A549 (cell line): ENCODE measurements around the gene HABP2. TPM values are rescaled to one million over a fixed set of nuclear protein-coding genes. Genes with fewer than 3 reads are reported as not detected.

Experiments
- ATAC-seq, 2 experiments: fragments of 200-7000 bp in 1 of 2; fragments of >200 bp in 1 of 2; cut with Nextera tagmentation in 1 of 2; cut with Tn5 transposase in 1 of 2; 3 replicates each; pipeline versions ENCODE4 v1.8.0 to v1.9.1; 2018 to 2020; ENCODE audit warnings: mild to moderate bottlenecking in 1 of 2, moderate library complexity in 1 of 2
- CTCF ChIA-PET: fragments of 300-600 bp; sonication (Branson Sonifier 250); formaldehyde crosslinking; extraction: SDS; loops from one replicate; lab custom pipeline; 2021; ENCODE audit warnings: antibody characterized with exemption, inconsistent platforms; lab: Yijun Ruan, JAX
- POLR2A ChIA-PET: fragments of 350-600 bp; formaldehyde crosslinking; extraction: SDS; loops from one replicate; lab custom pipeline; 2021; ENCODE audit warnings: antibody characterized with exemption, inconsistent platforms; lab: Yijun Ruan, JAX
- DNase-seq, 2 experiments: peaks; one replicate each; pipeline versions ENCODE4 v3.0.0 to v3.0.0-alpha.2; 2011 to 2016; ENCODE audit warnings: low read depth in 1 of 2, low spot score in 1 of 2
- FAIRE-seq: peaks from 2 replicates; lab custom pipeline; 2011; peaks lifted over from hg19 to GRCh38; lab: Jason Lieb, UNC
- H3K27ac ChIP-seq, 2 experiments: fragments of >200 bp; sonication (Bioruptor Twin); formaldehyde crosslinking; 3 replicates each; pipeline ENCODE4 v1.5.1; 2016 to 2017
- H3K4me1 ChIP-seq: fragments of >200 bp; sonication (Bioruptor Twin); formaldehyde crosslinking; 3 replicates; pipeline ENCODE4 v1.6.1; 2016
- H3K4me2 ChIP-seq: fragments of >200 bp; sonication (Bioruptor Twin); formaldehyde crosslinking; 3 replicates; pipeline ENCODE4 v1.6.1; 2016
- H3K4me3 ChIP-seq: fragments of >200 bp; sonication (Bioruptor Twin); formaldehyde crosslinking; 3 replicates; pipeline ENCODE4 v1.5.1; 2016
- H3K9me3 ChIP-seq: fragments of >200 bp; sonication (Bioruptor Twin); formaldehyde crosslinking; 3 replicates; pipeline ENCODE4 v1.6.1; 2016
- FOSB ChIP-seq: fragments of 250-450 bp; sonication (Bioruptor Pico); IDR thresholded peaks from 2 replicates; pipeline ENCODE4 v1.5.0; 2020; ENCODE audit warnings: mild to moderate bottlenecking, moderate library complexity
- HEYL ChIP-seq: fragments of 250-450 bp; sonication (Bioruptor Pico); IDR thresholded peaks from 2 replicates; pipeline ENCODE4 v1.8.0; 2021; ENCODE audit warnings: mild to moderate bottlenecking, moderate library complexity
- HOXB13 ChIP-seq: fragments of 250-450 bp; sonication (Bioruptor Pico); IDR thresholded peaks from 2 replicates; pipeline ENCODE4 v1.5.0; 2020; ENCODE audit warnings: low read depth, mild to moderate bottlenecking, moderate library complexity
- HOXB5 ChIP-seq: fragments of 250-450 bp; sonication (Bioruptor Pico); IDR thresholded peaks from 2 replicates; pipeline ENCODE4 v1.5.0; 2020; ENCODE audit warnings: mild to moderate bottlenecking, moderate library complexity
- MYC ChIP-seq: IDR thresholded peaks from 2 replicates; pipeline ENCODE4 v1.6.1; 2012; ENCODE audit warnings: mild to moderate bottlenecking, inconsistent platforms, low read length, improper control_type of control experiment, borderline replicate concordance
- NFE2L2 ChIP-seq: fragments of 150-350 bp; conservative IDR thresholded peaks from 2 replicates; pipeline ENCODE4 v1.6.1; 2014; ENCODE audit warnings: low read length
- NR3C1 ChIP-seq: fragments of >200 bp; sonication (Bioruptor Twin); formaldehyde crosslinking; IDR thresholded peaks from 3 replicates; pipeline ENCODE4 v1.6.1; 2017
- POLR2A ChIP-seq: IDR thresholded peaks from 2 replicates; pipeline ENCODE4 v1.6.1; 2012; ENCODE audit warnings: mild to moderate bottlenecking, low read length
- POLR2AphosphoS2 ChIP-seq: conservative IDR thresholded peaks from 2 replicates; pipeline ENCODE4 v1.6.1; 2012; ENCODE audit warnings: low read length, improper control_type of control experiment, inconsistent platforms
- RAD21 ChIP-seq, 2 experiments: fragments of >200 bp in 1 of 2; sonication (Bioruptor Twin) in 1 of 2; formaldehyde crosslinking in 1 of 2; IDR thresholded peaks in 1 of 2; conservative IDR thresholded peaks in 1 of 2; 2 replicates in 1 of 2; 3 replicates in 1 of 2; pipeline ENCODE4 v1.6.1; 2012 to 2018; ENCODE audit warnings: inconsistent platforms in 1 of 2
- RARB ChIP-seq: fragments of 250-450 bp; sonication (Bioruptor Pico); IDR thresholded peaks from 2 replicates; pipeline ENCODE4 v1.8.0; 2021; ENCODE audit warnings: mild to moderate bottlenecking, moderate library complexity
- RCOR1 ChIP-seq: fragments of 150-350 bp; IDR thresholded peaks from 2 replicates; pipeline ENCODE4 v1.6.1; 2014; ENCODE audit warnings: antibody characterized with exemption, low read length, low read depth
- RNF2 ChIP-seq: fragments of 200-600 bp; sonication (generic); IDR thresholded peaks from 2 replicates; pipeline ENCODE4 v1.6.1; 2016; ENCODE audit warnings: low read depth, mild to moderate bottlenecking, antibody characterized with exemption, moderate library complexity, borderline replicate concordance
- SMC3 ChIP-seq: fragments of >200 bp; sonication (Bioruptor Twin); formaldehyde crosslinking; IDR thresholded peaks from 3 replicates; pipeline ENCODE4 v1.6.1; 2018; ENCODE audit warnings: inconsistent platforms
- SREBF2 ChIP-seq: fragments of 450-650 bp; IDR thresholded peaks from 2 replicates; pipeline ENCODE4 v1.6.1; 2014; ENCODE audit warnings: mild to moderate bottlenecking, moderate library complexity
- TFCP2L1 ChIP-seq: fragments of 250-450 bp; sonication (Bioruptor Pico); IDR thresholded peaks from 2 replicates; pipeline ENCODE4 v1.5.0; 2021; ENCODE audit warnings: mild to moderate bottlenecking
- TP53 ChIP-seq: fragments of 250-450 bp; sonication (Bioruptor Pico); IDR thresholded peaks from 2 replicates; pipeline ENCODE4 v1.5.0; 2021; ENCODE audit warnings: mild to moderate bottlenecking, moderate library complexity
- ZNF302 ChIP-seq: fragments of 250-450 bp; sonication (Bioruptor Pico); IDR thresholded peaks from 2 replicates; pipeline ENCODE4 v1.9.0; 2021; ENCODE audit warnings: inconsistent platforms, mild to moderate bottlenecking, moderate library complexity
- WGBS: methylation state at CpG from one replicate; pipeline ENCODE4 v1.1.6; 2017; ENCODE audit errors: missing lambda C conversion rate; 5-methylcytosine and 5-hydroxymethylcytosine counted together
- polyA plus RNA-seq, 4 experiments: library from polyadenylated mRNA; depleted of rRNA in 3 of 4; stranded (reverse); fragments of >200 nt; fragmentation: RNase III in 1 of 4; extraction: RNeasy Plus Mini Kit Qiagen cat#74134 plus additional on column Dnase treatment in 1 of 4; gene quantifications; 2 replicates in 3 of 4; 3 replicates in 1 of 4; pipeline ENCODE4 v1.2.3, GENCODE V29; 2011 to 2017
- TF ChIP-seq, protein P1 (sequence below): fragments of 250-450 bp; sonication (Bioruptor Pico); IDR thresholded peaks from 2 replicates; pipeline ENCODE4 v1.5.0; 2021; ENCODE audit warnings: mild to moderate bottlenecking, moderate library complexity, borderline replicate concordance
- TF ChIP-seq, protein P2 (sequence below): fragments of >200 bp; sonication (Bioruptor Twin); formaldehyde crosslinking; IDR thresholded peaks from 3 replicates; pipeline ENCODE4 v1.5.1; 2016
- TF ChIP-seq, protein P3 (sequence below): fragments of 150-350 bp; IDR thresholded peaks from 2 replicates; pipeline ENCODE4 v1.6.1; 2014; ENCODE audit warnings: low read depth, mild to moderate bottlenecking, low read length
- TF ChIP-seq, protein P4 (sequence below): IDR thresholded peaks from 2 replicates; pipeline ENCODE4 v1.6.1; 2012
- TF ChIP-seq, protein P5 (sequence below): IDR thresholded peaks from 2 replicates; pipeline ENCODE4 v1.6.1; 2012
- TF ChIP-seq, protein P6 (sequence below): fragments of >200 bp; sonication (Bioruptor Twin); formaldehyde crosslinking; IDR thresholded peaks from 3 replicates; pipeline ENCODE4 v1.6.1; 2016

Gene HABP2
- polyA plus RNA-seq, 2 of the 4 experiments (the other 2 are of a cell fraction): 0.17 to 0.97 TPM

DNA sequence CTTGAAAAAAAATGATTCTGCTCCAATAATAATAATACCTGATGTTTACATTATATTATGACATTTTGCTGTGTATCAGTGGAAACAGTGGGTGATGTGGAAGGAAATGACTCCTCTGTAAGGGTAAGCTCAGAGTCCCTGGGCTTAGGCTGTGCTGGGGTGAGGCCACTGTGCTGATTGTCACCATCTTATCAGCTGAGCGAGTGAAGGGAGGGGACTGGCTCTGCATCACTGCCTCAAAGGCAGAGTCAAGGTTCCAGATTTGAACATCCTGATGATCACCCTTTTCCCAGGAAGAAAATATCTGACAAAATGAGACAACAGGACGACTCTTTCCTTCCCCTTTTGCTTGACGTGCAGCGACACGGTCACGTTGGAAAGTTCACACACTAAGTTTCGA lies 24.0 kb upstream of the HABP2 start:
- H3K4me1 ChIP-seq: no peaks in the 10 kb centered on the region
- FAIRE-seq: no peak
- ATAC-seq: no peak
- H3K27ac ChIP-seq: no peak overlapping the region
- WGBS: 68% methylated on average over 7 of the region's 7 CpGs
- ChIA-PET CTCF (interaction anchor here (1.1 to 2.4 kb wide), 2 partner anchors 8 to 1053 kb away, joined by 3 to 14 read pairs; no protein-coding TSS in a partner anchor), POLR2A (no interaction called here)
- no peak overlapping the region for H3K4me2 ChIP-seq
- no peaks in the 10 kb centered on the region for H3K9me3 ChIP-seq
- TF ChIP-seq RAD21 (conservative IDR thresholded peaks at IDR 0.05 in 1 of 2, IDR thresholded peaks at IDR 0.05 in 1 of 2) (no peak), TFCP2L1 (no peak), NR3C1 (no peak), RCOR1 (no peak), TP53 (CRISPR knock-in tag) (no peak), SMC3 (no peak), POLR2A (no peak), ZNF302 (CRISPR knock-in tag) (no peak), HOXB13 (no peak), FOSB (CRISPR knock-in tag) (no peak), HEYL (CRISPR knock-in tag) (no peak), HOXB5 (CRISPR knock-in tag) (no peak)
- TF ChIP-seq, protein P1, sequence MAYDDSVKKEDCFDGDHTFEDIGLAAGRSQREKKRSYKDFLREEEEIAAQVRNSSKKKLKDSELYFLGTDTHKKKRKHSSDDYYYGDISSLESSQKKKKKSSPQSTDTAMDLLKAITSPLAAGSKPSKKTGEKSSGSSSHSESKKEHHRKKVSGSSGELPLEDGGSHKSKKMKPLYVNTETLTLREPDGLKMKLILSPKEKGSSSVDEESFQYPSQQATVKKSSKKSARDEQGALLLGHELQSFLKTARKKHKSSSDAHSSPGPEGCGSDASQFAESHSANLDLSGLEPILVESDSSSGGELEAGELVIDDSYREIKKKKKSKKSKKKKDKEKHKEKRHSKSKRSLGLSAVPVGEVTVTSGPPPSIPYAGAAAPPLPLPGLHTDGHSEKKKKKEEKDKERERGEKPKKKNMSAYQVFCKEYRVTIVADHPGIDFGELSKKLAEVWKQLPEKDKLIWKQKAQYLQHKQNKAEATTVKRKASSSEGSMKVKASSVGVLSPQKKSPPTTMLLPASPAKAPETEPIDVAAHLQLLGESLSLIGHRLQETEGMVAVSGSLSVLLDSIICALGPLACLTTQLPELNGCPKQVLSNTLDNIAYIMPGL: no peak
- TF ChIP-seq, protein P2, sequence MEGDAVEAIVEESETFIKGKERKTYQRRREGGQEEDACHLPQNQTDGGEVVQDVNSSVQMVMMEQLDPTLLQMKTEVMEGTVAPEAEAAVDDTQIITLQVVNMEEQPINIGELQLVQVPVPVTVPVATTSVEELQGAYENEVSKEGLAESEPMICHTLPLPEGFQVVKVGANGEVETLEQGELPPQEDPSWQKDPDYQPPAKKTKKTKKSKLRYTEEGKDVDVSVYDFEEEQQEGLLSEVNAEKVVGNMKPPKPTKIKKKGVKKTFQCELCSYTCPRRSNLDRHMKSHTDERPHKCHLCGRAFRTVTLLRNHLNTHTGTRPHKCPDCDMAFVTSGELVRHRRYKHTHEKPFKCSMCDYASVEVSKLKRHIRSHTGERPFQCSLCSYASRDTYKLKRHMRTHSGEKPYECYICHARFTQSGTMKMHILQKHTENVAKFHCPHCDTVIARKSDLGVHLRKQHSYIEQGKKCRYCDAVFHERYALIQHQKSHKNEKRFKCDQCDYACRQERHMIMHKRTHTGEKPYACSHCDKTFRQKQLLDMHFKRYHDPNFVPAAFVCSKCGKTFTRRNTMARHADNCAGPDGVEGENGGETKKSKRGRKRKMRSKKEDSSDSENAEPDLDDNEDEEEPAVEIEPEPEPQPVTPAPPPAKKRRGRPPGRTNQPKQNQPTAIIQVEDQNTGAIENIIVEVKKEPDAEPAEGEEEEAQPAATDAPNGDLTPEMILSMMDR: no peak
- TF ChIP-seq, protein P3, sequence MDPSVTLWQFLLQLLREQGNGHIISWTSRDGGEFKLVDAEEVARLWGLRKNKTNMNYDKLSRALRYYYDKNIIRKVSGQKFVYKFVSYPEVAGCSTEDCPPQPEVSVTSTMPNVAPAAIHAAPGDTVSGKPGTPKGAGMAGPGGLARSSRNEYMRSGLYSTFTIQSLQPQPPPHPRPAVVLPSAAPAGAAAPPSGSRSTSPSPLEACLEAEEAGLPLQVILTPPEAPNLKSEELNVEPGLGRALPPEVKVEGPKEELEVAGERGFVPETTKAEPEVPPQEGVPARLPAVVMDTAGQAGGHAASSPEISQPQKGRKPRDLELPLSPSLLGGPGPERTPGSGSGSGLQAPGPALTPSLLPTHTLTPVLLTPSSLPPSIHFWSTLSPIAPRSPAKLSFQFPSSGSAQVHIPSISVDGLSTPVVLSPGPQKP: no peak
- TF ChIP-seq, all 56 proteins: peak for 0
- no peak overlapping the region for H3K4me3 ChIP-seq
- no peak for DNase-seq

DNA sequence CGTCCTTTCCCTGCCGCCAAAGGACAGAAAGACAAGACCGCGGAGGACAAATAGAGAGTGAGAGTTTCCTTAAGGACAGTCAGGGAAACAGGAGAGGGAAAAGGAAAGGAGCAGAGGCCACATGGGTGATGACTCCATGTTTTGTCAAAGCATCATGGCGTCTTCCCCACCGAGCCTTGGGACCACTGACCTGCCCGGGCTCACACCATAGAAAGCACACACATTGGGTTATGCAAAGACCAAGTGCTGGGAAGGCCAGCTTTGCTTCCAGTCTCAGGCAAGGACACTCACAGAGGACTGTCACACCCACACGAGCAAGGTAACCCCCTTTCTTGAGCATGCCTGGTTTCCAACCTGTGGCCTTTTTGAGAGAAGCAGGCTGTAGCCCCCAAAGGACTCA lies 23.3 kb upstream of the HABP2 start:
- ChIA-PET POLR2A (no interaction called here), CTCF (interaction anchor here (2.4 kb wide), 1 partner anchor 9 kb away, joined by 14 read pairs; no protein-coding TSS in a partner anchor)
- Histone ChIP-seq H3K4me3 (no peak overlapping the region), H3K9me3 (no peaks in the 10 kb centered on the region), H3K4me1 (no peaks in the 10 kb centered on the region), H3K4me2 (no peak overlapping the region), H3K27ac (no peak overlapping the region)
- TF ChIP-seq, protein P4, sequence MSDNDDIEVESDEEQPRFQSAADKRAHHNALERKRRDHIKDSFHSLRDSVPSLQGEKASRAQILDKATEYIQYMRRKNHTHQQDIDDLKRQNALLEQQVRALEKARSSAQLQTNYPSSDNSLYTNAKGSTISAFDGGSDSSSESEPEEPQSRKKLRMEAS: no peak
- TF ChIP-seq HEYL (CRISPR knock-in tag) (no peak), RNF2 (no peak), POLR2A (no peak), MYC (no peak), NFE2L2 (no peak), POLR2AphosphoS2 (no peak), RARB (CRISPR knock-in tag) (no peak), SREBF2 (no peak), HOXB5 (CRISPR knock-in tag) (no peak), HOXB13 (no peak)
- TF ChIP-seq, protein P5, sequence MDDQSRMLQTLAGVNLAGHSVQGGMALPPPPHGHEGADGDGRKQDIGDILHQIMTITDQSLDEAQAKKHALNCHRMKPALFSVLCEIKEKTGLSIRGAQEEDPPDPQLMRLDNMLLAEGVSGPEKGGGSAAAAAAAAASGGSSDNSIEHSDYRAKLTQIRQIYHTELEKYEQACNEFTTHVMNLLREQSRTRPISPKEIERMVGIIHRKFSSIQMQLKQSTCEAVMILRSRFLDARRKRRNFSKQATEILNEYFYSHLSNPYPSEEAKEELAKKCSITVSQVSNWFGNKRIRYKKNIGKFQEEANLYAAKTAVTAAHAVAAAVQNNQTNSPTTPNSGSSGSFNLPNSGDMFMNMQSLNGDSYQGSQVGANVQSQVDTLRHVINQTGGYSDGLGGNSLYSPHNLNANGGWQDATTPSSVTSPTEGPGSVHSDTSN: no peak
- TF ChIP-seq, protein P6, sequence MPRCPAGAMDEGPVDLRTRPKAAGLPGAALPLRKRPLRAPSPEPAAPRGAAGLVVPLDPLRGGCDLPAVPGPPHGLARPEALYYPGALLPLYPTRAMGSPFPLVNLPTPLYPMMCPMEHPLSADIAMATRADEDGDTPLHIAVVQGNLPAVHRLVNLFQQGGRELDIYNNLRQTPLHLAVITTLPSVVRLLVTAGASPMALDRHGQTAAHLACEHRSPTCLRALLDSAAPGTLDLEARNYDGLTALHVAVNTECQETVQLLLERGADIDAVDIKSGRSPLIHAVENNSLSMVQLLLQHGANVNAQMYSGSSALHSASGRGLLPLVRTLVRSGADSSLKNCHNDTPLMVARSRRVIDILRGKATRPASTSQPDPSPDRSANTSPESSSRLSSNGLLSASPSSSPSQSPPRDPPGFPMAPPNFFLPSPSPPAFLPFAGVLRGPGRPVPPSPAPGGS: no peak
- ATAC-seq: no peak
- no peak for FAIRE-seq
- 67% methylated on average over 8 of the region's 8 CpGs for WGBS
- no peak for DNase-seq
